Measurements from ENCODE around the gene CD81. TPM values are rescaled to one million over a fixed set of nuclear protein-coding genes. Genes with fewer than 3 reads are reported as not detected.
"Not testable (repeated sequence)": the region's sequence is repeated elsewhere in the genome, so short reads cannot be mapped to it uniquely, and the experiment has no call there.

The CD81 gene
- total and polyA plus RNA-seq, 2 experiments from 2014 or later, result 88.6 to 290 TPM

DNA sequence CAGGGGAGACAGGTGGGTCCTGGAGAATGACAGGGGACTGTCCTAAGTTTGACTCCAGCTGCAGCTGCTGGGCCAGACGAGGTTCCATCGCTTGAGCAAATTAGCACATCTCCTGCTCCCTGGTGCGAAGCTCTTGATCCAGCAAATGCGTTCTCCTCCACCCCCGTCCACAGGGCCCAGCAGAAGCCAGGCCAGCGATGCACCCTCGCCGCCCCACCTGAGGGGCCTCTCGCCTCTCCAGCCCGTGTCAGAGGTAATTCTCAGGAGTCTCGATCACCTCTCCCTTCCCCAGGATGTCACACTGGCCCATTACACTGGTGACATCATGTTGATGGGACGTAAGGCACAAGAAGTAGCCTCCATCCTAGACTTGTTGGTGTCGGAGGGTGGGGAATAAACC lies 19.5 kb upstream of the CD81 start:
- not testable (repeated sequence) for H3K4me1 ChIP-seq (ENCODE audit: insufficient read depth); H3K9me2 ChIP-seq (ENCODE audit: insufficient read depth); H3K27ac Mint-ChIP-seq; H3K36me3 ChIP-seq (ENCODE audit: insufficient read depth); H3K36me3 Mint-ChIP-seq (ENCODE audit: low read depth); H3K27ac ChIP-seq (ENCODE audit: low read depth); H2AFZ ChIP-seq; H3K4me3 ChIP-seq; H3K4me1 Mint-ChIP-seq; H3K4me3 Mint-ChIP-seq; H3K79me2 ChIP-seq (replicated peaks; ENCODE audit: insufficient read depth); ATAC-seq; H3K27me3 ChIP-seq (ENCODE audit: insufficient read depth); H3F3A ChIP-seq (replicated peaks; ENCODE audit: low read depth); DNase-seq (ENCODE audit: low spot score); H4K20me1 ChIP-seq (replicated peaks; ENCODE audit: insufficient read depth); H3K4me2 ChIP-seq
- Mint-ChIP-seq H3K27me3 (ENCODE audit: insufficient read depth, low read depth, poor library complexity) (peaks cover 16% of the 10 kb centered on the region), H3K9me3 (peaks cover 15% of the 10 kb centered on the region)

DNA sequence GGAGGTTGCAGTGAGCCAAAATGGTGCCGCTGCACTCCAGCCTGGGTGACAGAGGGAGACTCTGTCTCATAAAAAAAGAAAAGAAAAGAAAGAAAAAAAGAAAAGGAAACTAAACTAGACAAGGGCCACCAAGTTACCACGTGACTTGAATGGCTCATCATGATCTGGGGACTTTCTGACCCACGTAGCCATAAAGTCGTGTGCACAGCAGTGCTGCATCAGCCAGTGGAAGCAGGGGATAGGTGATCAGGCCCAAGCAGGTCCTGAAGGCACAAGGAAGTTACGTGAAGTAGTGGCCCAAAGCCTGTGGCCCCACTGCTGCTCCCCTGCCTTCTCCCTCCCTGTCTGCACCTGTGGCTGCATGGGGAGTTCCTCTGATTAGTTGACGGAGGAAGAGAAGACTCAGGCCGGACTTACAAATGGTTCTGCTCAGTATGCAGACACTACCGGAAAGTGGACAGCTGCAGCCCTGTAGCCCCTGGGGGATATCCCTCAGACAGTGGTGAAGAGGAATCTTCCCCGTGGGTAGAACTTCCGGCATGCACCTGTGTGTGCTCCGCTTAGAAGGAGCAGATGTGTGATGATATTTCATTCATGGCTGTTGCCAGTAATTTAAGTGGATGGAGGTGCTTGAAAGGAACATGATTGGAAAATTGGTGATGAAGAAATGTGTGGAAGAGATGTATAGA lies 18.2 kb upstream of the CD81 start:
- no peak overlapping the region for H3K27ac ChIP-seq (ENCODE audit: low read depth)
- TF ChIP-seq EZH2phosphoT487 (IDR thresholded peaks at IDR 0.05; ENCODE audit: unreplicated experiment) (no peak), EZH2 (IDR thresholded peaks at IDR 0.05; ENCODE audit: low read depth, unreplicated experiment) (no peak), POLR2AphosphoS5 (IDR thresholded peaks at IDR 0.05; ENCODE audit: low read depth) (no peak), CREB1 (CRISPR knock-in tag; IDR thresholded peaks at IDR 0.05; ENCODE audit: low read depth) (no peak), STAT1 (IDR thresholded peaks at IDR 0.05; ENCODE audit: unreplicated experiment) (no peak), JUNB (IDR thresholded peaks at IDR 0.05; ENCODE audit: unreplicated experiment) (no peak), NANOG (IDR thresholded peaks at IDR 0.05; ENCODE audit: borderline replicate concordance) (no peak)
- TF ChIP-seq, protein P1, sequence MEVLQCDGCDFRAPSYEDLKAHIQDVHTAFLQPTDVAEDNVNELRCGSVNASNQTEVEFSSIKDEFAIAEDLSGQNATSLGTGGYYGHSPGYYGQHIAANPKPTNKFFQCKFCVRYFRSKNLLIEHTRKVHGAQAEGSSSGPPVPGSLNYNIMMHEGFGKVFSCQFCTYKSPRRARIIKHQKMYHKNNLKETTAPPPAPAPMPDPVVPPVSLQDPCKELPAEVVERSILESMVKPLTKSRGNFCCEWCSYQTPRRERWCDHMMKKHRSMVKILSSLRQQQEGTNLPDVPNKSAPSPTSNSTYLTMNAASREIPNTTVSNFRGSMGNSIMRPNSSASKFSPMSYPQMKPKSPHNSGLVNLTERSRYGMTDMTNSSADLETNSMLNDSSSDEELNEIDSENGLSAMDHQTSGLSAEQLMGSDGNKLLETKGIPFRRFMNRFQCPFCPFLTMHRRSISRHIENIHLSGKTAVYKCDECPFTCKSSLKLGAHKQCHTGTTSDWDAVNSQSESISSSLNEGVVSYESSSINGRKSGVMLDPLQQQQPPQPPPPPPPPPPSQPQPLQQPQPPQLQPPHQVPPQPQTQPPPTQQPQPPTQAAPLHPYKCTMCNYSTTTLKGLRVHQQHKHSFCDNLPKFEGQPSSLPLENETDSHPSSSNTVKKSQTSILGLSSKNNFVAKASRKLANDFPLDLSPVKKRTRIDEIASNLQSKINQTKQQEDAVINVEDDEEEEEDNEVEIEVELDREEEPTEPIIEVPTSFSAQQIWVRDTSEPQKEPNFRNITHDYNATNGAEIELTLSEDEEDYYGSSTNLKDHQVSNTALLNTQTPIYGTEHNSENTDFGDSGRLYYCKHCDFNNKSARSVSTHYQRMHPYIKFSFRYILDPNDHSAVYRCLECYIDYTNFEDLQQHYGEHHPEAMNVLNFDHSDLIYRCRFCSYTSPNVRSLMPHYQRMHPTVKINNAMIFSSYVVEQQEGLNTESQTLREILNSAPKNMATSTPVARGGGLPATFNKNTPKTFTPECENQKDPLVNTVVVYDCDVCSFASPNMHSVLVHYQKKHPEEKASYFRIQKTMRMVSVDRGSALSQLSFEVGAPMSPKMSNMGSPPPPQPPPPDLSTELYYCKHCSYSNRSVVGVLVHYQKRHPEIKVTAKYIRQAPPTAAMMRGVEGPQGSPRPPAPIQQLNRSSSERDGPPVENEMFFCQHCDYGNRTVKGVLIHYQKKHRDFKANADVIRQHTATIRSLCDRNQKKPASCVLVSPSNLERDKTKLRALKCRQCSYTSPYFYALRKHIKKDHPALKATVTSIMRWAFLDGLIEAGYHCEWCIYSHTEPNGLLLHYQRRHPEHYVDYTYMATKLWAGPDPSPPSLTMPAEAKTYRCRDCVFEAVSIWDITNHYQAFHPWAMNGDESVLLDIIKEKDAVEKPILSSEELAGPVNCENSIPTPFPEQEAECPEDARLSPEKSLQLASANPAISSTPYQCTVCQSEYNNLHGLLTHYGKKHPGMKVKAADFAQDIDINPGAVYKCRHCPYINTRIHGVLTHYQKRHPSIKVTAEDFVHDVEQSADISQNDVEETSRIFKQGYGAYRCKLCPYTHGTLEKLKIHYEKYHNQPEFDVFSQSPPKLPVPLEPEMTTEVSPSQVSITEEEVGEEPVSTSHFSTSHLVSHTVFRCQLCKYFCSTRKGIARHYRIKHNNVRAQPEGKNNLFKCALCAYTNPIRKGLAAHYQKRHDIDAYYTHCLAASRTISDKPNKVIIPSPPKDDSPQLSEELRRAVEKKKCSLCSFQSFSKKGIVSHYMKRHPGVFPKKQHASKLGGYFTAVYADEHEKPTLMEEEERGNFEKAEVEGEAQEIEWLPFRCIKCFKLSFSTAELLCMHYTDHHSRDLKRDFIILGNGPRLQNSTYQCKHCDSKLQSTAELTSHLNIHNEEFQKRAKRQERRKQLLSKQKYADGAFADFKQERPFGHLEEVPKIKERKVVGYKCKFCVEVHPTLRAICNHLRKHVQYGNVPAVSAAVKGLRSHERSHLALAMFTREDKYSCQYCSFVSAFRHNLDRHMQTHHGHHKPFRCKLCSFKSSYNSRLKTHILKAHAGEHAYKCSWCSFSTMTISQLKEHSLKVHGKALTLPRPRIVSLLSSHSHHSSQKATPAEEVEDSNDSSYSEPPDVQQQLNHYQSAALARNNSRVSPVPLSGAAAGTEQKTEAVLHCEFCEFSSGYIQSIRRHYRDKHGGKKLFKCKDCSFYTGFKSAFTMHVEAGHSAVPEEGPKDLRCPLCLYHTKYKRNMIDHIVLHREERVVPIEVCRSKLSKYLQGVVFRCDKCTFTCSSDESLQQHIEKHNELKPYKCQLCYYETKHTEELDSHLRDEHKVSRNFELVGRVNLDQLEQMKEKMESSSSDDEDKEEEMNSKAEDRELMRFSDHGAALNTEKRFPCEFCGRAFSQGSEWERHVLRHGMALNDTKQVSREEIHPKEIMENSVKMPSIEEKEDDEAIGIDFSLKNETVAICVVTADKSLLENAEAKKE (CRISPR knock-in tag; IDR thresholded peaks at IDR 0.05), result no peak
- TF ChIP-seq, protein P2, sequence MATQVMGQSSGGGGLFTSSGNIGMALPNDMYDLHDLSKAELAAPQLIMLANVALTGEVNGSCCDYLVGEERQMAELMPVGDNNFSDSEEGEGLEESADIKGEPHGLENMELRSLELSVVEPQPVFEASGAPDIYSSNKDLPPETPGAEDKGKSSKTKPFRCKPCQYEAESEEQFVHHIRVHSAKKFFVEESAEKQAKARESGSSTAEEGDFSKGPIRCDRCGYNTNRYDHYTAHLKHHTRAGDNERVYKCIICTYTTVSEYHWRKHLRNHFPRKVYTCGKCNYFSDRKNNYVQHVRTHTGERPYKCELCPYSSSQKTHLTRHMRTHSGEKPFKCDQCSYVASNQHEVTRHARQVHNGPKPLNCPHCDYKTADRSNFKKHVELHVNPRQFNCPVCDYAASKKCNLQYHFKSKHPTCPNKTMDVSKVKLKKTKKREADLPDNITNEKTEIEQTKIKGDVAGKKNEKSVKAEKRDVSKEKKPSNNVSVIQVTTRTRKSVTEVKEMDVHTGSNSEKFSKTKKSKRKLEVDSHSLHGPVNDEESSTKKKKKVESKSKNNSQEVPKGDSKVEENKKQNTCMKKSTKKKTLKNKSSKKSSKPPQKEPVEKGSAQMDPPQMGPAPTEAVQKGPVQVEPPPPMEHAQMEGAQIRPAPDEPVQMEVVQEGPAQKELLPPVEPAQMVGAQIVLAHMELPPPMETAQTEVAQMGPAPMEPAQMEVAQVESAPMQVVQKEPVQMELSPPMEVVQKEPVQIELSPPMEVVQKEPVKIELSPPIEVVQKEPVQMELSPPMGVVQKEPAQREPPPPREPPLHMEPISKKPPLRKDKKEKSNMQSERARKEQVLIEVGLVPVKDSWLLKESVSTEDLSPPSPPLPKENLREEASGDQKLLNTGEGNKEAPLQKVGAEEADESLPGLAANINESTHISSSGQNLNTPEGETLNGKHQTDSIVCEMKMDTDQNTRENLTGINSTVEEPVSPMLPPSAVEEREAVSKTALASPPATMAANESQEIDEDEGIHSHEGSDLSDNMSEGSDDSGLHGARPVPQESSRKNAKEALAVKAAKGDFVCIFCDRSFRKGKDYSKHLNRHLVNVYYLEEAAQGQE (IDR thresholded peaks at IDR 0.05; ENCODE audit: unreplicated experiment), result no peak
- TF ChIP-seq, protein P3, sequence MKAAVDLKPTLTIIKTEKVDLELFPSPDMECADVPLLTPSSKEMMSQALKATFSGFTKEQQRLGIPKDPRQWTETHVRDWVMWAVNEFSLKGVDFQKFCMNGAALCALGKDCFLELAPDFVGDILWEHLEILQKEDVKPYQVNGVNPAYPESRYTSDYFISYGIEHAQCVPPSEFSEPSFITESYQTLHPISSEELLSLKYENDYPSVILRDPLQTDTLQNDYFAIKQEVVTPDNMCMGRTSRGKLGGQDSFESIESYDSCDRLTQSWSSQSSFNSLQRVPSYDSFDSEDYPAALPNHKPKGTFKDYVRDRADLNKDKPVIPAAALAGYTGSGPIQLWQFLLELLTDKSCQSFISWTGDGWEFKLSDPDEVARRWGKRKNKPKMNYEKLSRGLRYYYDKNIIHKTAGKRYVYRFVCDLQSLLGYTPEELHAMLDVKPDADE (IDR thresholded peaks at IDR 0.05), result no peak
- H3K4me3 ChIP-seq, result no peak overlapping the region
- ATAC-seq (no peak), DNase-seq (ENCODE audit: low spot score) (no peak)
- no peaks in the 10 kb centered on the region for H3K27me3 ChIP-seq (ENCODE audit: insufficient read depth)
- H3K9me2 ChIP-seq (ENCODE audit: insufficient read depth), result no peaks in the 10 kb centered on the region
- no peak overlapping the region for H3K27ac Mint-ChIP-seq
- H3K36me3 Mint-ChIP-seq (ENCODE audit: low read depth), result peaks cover 3% of the 10 kb centered on the region; the same call in 1 of the 3 replicates
- no peaks in the 10 kb centered on the region for H3K4me1 ChIP-seq (ENCODE audit: insufficient read depth)
- H3K9me3 Mint-ChIP-seq, result peaks cover 15% of the 10 kb centered on the region
- H2AFZ ChIP-seq, result no peak overlapping the region
- H3K79me2 ChIP-seq (replicated peaks; ENCODE audit: insufficient read depth), result no peaks in the 10 kb centered on the region
- peaks cover 8% of the 10 kb centered on the region for H3K27me3 Mint-ChIP-seq (ENCODE audit: insufficient read depth, low read depth, poor library complexity)
- H3K4me3 Mint-ChIP-seq, result no peak overlapping the region
- H3K4me2 ChIP-seq, result no peak overlapping the region
- no peaks in the 10 kb centered on the region for H3F3A ChIP-seq (replicated peaks; ENCODE audit: low read depth)
- H3K4me1 Mint-ChIP-seq, result no peaks in the 10 kb centered on the region
- H4K20me1 ChIP-seq (replicated peaks; ENCODE audit: insufficient read depth), result no peaks in the 10 kb centered on the region
- H3K36me3 ChIP-seq (ENCODE audit: insufficient read depth), result no peaks in the 10 kb centered on the region
